Thyroid gland (tissue), 4 donors: ENCODE data around the gene ADPRHL1. TPM values are rescaled to one million over a fixed set of nuclear protein-coding genes. Genes with fewer than 3 reads are reported as not detected.
A peak's percentile ranks its signal among the peaks of the same experiment; 100 is the strongest.

Source experiments
- DNase-seq, 2 donors: peaks; one replicate each; pipeline ENCODE4 v3.0.0-alpha.2; 2019
- H3K27ac ChIP-seq, 3 donors: fragments of 200-600 bp; sonication (generic); 1 replicate in 2 of 3; 2 replicates in 1 of 3; pipeline ENCODE4 v1.5.1; 2016 to 2019; ENCODE audit warnings: mild to moderate bottlenecking in 1 of 3, moderate library complexity in 1 of 3
- H3K27me3 ChIP-seq: fragments of 200-600 bp; sonication (generic); one replicate; pipeline ENCODE4 v1.5.1; 2019
- H3K36me3 ChIP-seq, 2 donors: fragments of 200-600 bp; sonication (generic); one replicate each; pipeline ENCODE4 v1.5.1; 2016 to 2019
- H3K4me1 ChIP-seq, 2 donors: fragments of 200-600 bp; sonication (generic); one replicate each; pipeline ENCODE4 v1.5.1; 2017 to 2019
- H3K4me3 ChIP-seq, 3 donors: fragments of 200-600 bp; sonication (generic); replicated peaks in 1 of 3; 1 replicate in 2 of 3; 2 replicates in 1 of 3; pipeline ENCODE4 v1.5.1; 2016; ENCODE audit warnings: mild to moderate bottlenecking in 1 of 3
- H3K9me3 ChIP-seq: fragments of 200-600 bp; sonication (generic); one replicate; pipeline ENCODE4 v1.5.1; 2017
- POLR2A ChIP-seq, 2 donors: fragments of 450-650 bp; IDR thresholded peaks; one replicate each; pipeline ENCODE4 v1.6.1; 2017; ENCODE audit warnings: antibody characterized with exemption in 2 of 2, mild to moderate bottlenecking in 2 of 2, moderate library complexity in 1 of 2
- WGBS, 2 donors: methylation state at CpG; one replicate each; pipeline ENCODE4 v1.1.5; 2017; 5-methylcytosine and 5-hydroxymethylcytosine counted together
- intact Hi-C: fragments of 100-400 bp; cut with DNase I; formaldehyde crosslinking; loops from one replicate; pipeline ENCODE4 v1.15.1; 2023
- total RNA-seq, 4 donors: library from RNA; depleted of rRNA; stranded (reverse); fragments of >200 nt; gene quantifications; one replicate each; pipeline ENCODE4 v1.2.3, GENCODE V29; 2016
- TF ChIP-seq, protein P1 (sequence below), 6 experiments: fragments of 200-600 bp in 3 of 6; fragments of 450-650 bp in 3 of 6; sonication (generic) in 3 of 6; IDR thresholded peaks; one replicate each; pipeline ENCODE4 v1.5.1; 2016 to 2019; ENCODE audit warnings: antibody characterized with exemption in 6 of 6, mild to moderate bottlenecking in 2 of 6, inconsistent platforms in 1 of 6, moderate library complexity in 1 of 6

Gene ADPRHL1
- total RNA-seq, 4 donors from 2014 or later, result 0.20 to 2.0 (median 1.0) TPM

DNA sequence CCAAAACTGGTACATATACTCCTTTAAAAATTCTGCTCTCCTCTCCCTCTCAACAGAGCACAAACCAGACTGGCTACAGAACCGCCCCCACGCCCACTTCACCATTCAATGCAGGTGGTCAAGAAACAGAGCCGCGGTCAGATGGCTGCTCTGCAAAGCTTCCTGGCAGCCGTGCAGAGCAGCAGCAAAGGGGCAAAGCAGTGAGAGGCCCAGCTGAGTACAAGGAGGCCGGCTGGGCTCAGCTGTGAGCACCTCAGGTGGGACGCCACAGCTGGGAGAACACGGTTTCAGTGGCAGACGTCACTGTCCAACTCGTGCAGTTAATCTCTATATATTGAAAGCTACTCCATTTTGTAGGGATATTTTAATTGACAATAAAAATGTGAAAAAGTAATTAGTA is 97.7 kb downstream of the ADPRHL1 start:
- WGBS, 2 donors, result 80 to 86% methylated on average over 10 of the region's 10 CpGs

DNA sequence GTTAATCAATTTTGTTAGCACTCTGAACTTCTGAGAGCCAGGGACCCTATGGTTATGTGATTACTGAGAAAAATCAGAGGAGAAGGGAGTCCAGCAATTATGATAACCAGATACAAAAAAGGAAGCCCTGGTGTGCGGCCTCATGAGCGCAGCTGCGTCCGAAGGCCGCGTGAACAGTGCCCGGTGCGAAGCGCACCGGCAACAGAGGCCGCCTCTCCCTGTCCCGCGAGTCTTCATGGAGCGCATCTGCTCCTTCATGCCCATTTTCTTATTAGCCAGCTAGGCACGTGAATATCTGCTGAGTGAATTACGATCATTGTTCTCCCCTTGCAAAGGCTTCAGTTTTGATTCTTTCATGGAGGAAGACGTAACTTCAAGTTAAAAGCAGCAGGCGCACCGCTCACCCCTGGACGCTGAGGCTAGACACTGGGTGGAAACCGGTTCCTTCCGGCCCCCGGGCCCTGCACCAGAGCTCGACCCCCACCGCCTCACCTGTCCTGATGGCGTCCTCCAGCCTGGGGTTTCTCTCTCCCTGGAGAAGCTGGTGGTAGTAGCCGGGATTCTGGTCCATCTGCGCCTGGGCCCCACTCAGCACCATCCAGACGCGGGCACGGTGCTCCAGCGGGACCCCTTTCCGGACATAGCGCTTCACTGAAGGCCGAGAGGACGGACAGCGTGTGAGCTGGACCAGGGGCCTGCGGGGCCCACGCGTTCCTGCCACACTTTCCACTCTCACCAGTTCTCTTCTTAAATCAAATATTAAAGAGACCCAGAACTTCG is 98.3 kb downstream of the ADPRHL1 start:
- WGBS, 2 donors, result 96% methylated on average over 39 to 41 of the region's 41 CpGs
- DNase-seq, result no peak

More for the DNA sequence above, 97.7 kb downstream of the ADPRHL1 start:
- H3K4me1 ChIP-seq, result no peaks in the 10 kb centered on the region
- H3K36me3 ChIP-seq, result no peaks in the 10 kb centered on the region
- intact Hi-C loops, result no loop called here
- H3K9me3 ChIP-seq, result no peaks in the 10 kb centered on the region
- DNase-seq, result no peak
- H3K27ac ChIP-seq, result no peak overlapping the region
- H3K4me3 ChIP-seq, result no peak overlapping the region
- no peak for TF ChIP-seq POLR2A (IDR thresholded peaks at IDR 0.05)
- TF ChIP-seq, protein P1, sequence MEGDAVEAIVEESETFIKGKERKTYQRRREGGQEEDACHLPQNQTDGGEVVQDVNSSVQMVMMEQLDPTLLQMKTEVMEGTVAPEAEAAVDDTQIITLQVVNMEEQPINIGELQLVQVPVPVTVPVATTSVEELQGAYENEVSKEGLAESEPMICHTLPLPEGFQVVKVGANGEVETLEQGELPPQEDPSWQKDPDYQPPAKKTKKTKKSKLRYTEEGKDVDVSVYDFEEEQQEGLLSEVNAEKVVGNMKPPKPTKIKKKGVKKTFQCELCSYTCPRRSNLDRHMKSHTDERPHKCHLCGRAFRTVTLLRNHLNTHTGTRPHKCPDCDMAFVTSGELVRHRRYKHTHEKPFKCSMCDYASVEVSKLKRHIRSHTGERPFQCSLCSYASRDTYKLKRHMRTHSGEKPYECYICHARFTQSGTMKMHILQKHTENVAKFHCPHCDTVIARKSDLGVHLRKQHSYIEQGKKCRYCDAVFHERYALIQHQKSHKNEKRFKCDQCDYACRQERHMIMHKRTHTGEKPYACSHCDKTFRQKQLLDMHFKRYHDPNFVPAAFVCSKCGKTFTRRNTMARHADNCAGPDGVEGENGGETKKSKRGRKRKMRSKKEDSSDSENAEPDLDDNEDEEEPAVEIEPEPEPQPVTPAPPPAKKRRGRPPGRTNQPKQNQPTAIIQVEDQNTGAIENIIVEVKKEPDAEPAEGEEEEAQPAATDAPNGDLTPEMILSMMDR (IDR thresholded peaks at IDR 0.05), result no peak
- no peaks in the 10 kb centered on the region for H3K27me3 ChIP-seq

DNA sequence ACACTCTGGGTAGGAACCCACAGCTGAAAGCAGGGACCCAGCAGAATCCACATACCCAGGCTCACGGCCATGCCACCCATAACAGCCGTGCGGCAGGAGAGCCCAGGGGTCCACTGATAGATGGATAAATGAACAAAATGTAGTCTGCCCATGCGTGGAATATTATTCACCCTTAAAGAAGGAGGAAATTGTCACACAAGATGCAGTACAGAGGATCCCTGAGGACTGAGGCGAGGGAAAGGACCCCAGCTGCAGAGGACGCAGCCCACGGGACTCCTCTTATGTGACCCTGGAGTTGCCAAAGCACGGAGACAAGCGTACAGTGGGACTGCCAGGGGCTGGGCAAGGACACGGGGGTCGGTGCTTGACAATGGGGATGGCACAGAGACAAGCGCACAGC is 100.0 kb downstream of the ADPRHL1 start:
- no peak for DNase-seq
- WGBS, 2 donors, result 88 to 89% methylated on average over 12 of the region's 12 CpGs
- H3K9me3 ChIP-seq, result no peaks in the 10 kb centered on the region
- H3K27me3 ChIP-seq, result no peaks in the 10 kb centered on the region
- no peak overlapping the region for H3K4me3 ChIP-seq
- intact Hi-C loops, result no loop called here
- TF ChIP-seq, protein P1 (IDR thresholded peaks at IDR 0.05), result no peak
- no peak for TF ChIP-seq POLR2A (IDR thresholded peaks at IDR 0.05)
- no peaks in the 10 kb centered on the region for H3K4me1 ChIP-seq
- H3K36me3 ChIP-seq, result no peaks in the 10 kb centered on the region
- H3K27ac ChIP-seq, result no peak overlapping the region

More for the DNA sequence above, 98.3 kb downstream of the ADPRHL1 start:
- H3K27ac ChIP-seq, result no peak overlapping the region
- no peaks in the 10 kb centered on the region for H3K9me3 ChIP-seq
- no peaks in the 10 kb centered on the region for H3K36me3 ChIP-seq
- H3K4me3 ChIP-seq, result no peak overlapping the region
- no peaks in the 10 kb centered on the region for H3K4me1 ChIP-seq
- H3K27me3 ChIP-seq, result no peaks in the 10 kb centered on the region
- TF ChIP-seq, protein P1 (IDR thresholded peaks at IDR 0.05), result no peak
- no peak for TF ChIP-seq POLR2A (IDR thresholded peaks at IDR 0.05)
- intact Hi-C loops, result no loop called here

DNA sequence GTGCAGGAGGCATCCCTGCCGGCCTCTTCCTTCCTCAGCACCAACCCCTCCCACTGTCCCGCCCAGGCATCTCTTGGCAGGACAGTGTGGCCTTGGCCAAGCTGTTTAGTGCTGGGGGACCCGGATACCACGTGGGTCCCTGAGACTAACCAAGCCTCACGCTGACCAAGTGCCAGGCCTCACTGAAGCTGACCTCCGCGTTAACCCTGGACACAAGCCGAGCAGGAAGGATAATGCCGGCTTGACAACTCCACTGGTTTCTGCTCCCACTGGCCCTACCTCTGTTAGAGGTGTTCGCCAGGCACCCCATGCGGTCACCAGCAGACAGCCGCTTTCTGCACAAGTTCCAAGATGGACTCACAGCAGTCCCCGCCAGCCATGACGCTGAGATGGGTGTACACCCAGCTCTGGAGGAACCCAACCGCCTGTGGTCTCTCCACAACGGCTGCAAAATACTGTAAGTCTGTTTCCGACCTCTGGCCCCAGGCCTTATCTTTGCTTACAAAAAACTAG is 101.7 kb downstream of the ADPRHL1 start:
- Histone ChIP-seq H3K4me1 (no peaks in the 10 kb centered on the region), H3K36me3 (no peaks in the 10 kb centered on the region), H3K9me3 (no peaks in the 10 kb centered on the region), H3K27ac (no peak overlapping the region), H3K4me3 (no peak overlapping the region), H3K27me3 (no peaks in the 10 kb centered on the region)
- intact Hi-C loops, result no loop called here
- DNase-seq, result peak; percentile 16 to 17
- TF ChIP-seq POLR2A (IDR thresholded peaks at IDR 0.05), result no peak
- TF ChIP-seq, protein P1 (IDR thresholded peaks at IDR 0.05), result no peak
- 72 to 81% methylated on average over 17 of the region's 17 CpGs for WGBS, 2 donors

GRCh38 chr13:113350938-113351335 is 102.4 kb downstream of the ADPRHL1 start:
- Histone ChIP-seq H3K4me3 (no peak overlapping the region), H3K27me3 (no peaks in the 10 kb centered on the region), H3K4me1 (no peaks in the 10 kb centered on the region), H3K27ac (no peak overlapping the region), H3K9me3 (no peaks in the 10 kb centered on the region), H3K36me3 (no peaks in the 10 kb centered on the region)
- TF ChIP-seq POLR2A (IDR thresholded peaks at IDR 0.05), result no peak
- TF ChIP-seq, protein P1 (IDR thresholded peaks at IDR 0.05), result no peak
- intact Hi-C loops, result no loop called here
- 93 to 94% methylated on average over 16 to 19 of the region's 20 CpGs for WGBS, 2 donors
- no peak for DNase-seq
